DND-41 (cell line): ENCODE measurements around the gene PDLIM5.
A peak's percentile ranks its signal among the peaks of the same experiment; 100 is the strongest.

Source experiments
- ATAC-seq: fragments of 200-7000 bp; cut with Tn5 transposase; 3 replicates; pipeline ENCODE4 v1.9.1; 2021; ENCODE audit warnings: low read depth; ENCODE audit not compliant: insufficient read depth
- DNase-seq: peaks from one replicate; pipeline ENCODE4 v3.0.0-alpha.2; 2020
- H2AFZ ChIP-seq: 2 replicates; pipeline ENCODE4 v1.6.0; 2012; ENCODE audit warnings: low read depth, low read length
- H3K27ac ChIP-seq: 2 replicates; pipeline ENCODE4 v1.5.1; 2012; ENCODE audit warnings: low read length, inconsistent platforms
- H3K27me3 ChIP-seq: fragments of 200-600 bp; sonication (generic); 2 replicates; pipeline ENCODE4 v1.6.0; 2012; ENCODE audit warnings: low read length, mild to moderate bottlenecking, inconsistent platforms; ENCODE audit not compliant: insufficient read depth, poor library complexity
- H3K36me3 ChIP-seq: 2 replicates; pipeline ENCODE4 v1.5.1; 2012; ENCODE audit warnings: low read length, inconsistent platforms; ENCODE audit not compliant: insufficient read depth
- H3K4me1 ChIP-seq: 2 replicates; pipeline ENCODE4 v1.5.1; 2012; ENCODE audit warnings: mild to moderate bottlenecking, low read length; ENCODE audit not compliant: insufficient read depth
- H3K4me2 ChIP-seq: 2 replicates; pipeline ENCODE4 v1.6.0; 2012; ENCODE audit warnings: mild to moderate bottlenecking, moderate library complexity, low read length, inconsistent platforms; ENCODE audit not compliant: insufficient read depth
- H3K4me3 ChIP-seq, 2 experiments: fragments of 200-600 bp in 1 of 2; shearing (Covaris generic) in 1 of 2; 2 replicates each; pipeline ENCODE4 v1.5.1; 2012 to 2016; ENCODE audit warnings: inconsistent platforms in 2 of 2, low read length in 2 of 2, mild to moderate bottlenecking in 2 of 2, low read depth in 1 of 2, moderate library complexity in 1 of 2
- H3K79me2 ChIP-seq: 2 replicates; pipeline ENCODE4 v1.6.0; 2012; ENCODE audit warnings: low read length, inconsistent platforms; ENCODE audit not compliant: insufficient read depth
- H3K9ac ChIP-seq: 2 replicates; pipeline ENCODE4 v1.6.0; 2012; ENCODE audit warnings: low read depth, mild to moderate bottlenecking, inconsistent platforms, low read length, moderate library complexity
- H3K9me3 ChIP-seq: 2 replicates; pipeline ENCODE4 v1.5.1; 2012; ENCODE audit warnings: low read length, moderate library complexity, mild to moderate bottlenecking, inconsistent platforms; ENCODE audit not compliant: insufficient read depth, severe bottlenecking
- H4K20me1 ChIP-seq: 2 replicates; pipeline ENCODE4 v1.6.0; 2012; ENCODE audit warnings: low read length; ENCODE audit not compliant: insufficient read depth
- CTCF ChIP-seq: IDR thresholded peaks from 2 replicates; pipeline ENCODE4 v1.5.1; 2012; ENCODE audit warnings: borderline replicate concordance, low read length, moderate library complexity, mild to moderate bottlenecking; ENCODE audit not compliant: poor library complexity, severe bottlenecking; ENCODE audit errors: extremely low read depth
- EZH2 ChIP-seq: IDR thresholded peaks from 3 replicates; pipeline ENCODE4 v1.6.1; 2012; ENCODE audit warnings: borderline replicate concordance, low read depth, mild to moderate bottlenecking, moderate library complexity, low read length, inconsistent platforms; ENCODE audit not compliant: severe bottlenecking

Gene PDLIM5

DNA sequence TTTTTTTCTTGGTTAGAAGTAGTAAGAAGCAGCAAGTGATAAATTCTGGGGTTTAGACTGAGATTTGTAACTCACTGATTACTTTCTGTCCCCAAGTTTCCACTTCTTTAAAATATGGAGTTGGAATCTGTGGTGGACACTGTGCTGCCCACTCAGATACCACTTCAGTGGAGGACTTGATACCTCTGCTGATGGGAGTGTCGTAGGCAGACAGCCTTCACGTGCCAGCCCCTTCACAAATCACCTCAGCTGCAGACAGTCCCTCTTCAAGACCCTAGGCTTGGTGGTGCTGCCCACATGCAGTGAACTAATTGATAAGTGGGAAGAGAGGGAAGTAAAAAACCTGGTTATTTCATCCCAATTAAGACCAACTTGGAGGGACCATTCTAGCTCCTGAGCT is 139.5 kb downstream of the PDLIM5 start:
- no peaks in the 10 kb centered on the region for H3K9me3 ChIP-seq
- no peak for TF ChIP-seq CTCF
- no peak for TF ChIP-seq EZH2
- no peaks in the 10 kb centered on the region for H3K79me2 ChIP-seq
- ATAC-seq (no peak), DNase-seq (no peak)
- H3K27ac ChIP-seq, result no peak overlapping the region
- H3K9ac ChIP-seq, result no peak overlapping the region
- no peaks in the 10 kb centered on the region for H3K4me1 ChIP-seq
- no peak overlapping the region for H3K4me2 ChIP-seq
- H3K27me3 ChIP-seq, result no peaks in the 10 kb centered on the region
- no peak overlapping the region for H3K4me3 ChIP-seq
- no peaks in the 10 kb centered on the region for H4K20me1 ChIP-seq
- H2AFZ ChIP-seq, result no peak overlapping the region
- no peaks in the 10 kb centered on the region for H3K36me3 ChIP-seq

- H3K79me2 ChIP-seq, result no peaks in the 10 kb centered on the region
- no peak overlapping the region for H2AFZ ChIP-seq
- H3K4me2 ChIP-seq, result no peak overlapping the region
- no peaks in the 10 kb centered on the region for H3K4me1 ChIP-seq
- no peaks in the 10 kb centered on the region for H4K20me1 ChIP-seq
- H3K27ac ChIP-seq, result no peak overlapping the region
- no peak for ATAC-seq
- no peak overlapping the region for H3K4me3 ChIP-seq
- H3K9ac ChIP-seq, result no peak overlapping the region
- no peaks in the 10 kb centered on the region for H3K9me3 ChIP-seq
- no peak for TF ChIP-seq EZH2
- no peak for TF ChIP-seq CTCF
- DNase-seq, result no peak
- H3K27me3 ChIP-seq, result no peaks in the 10 kb centered on the region
- no peaks in the 10 kb centered on the region for H3K36me3 ChIP-seq
Measured at GRCh38 chr4:94595013-94595412, 143.3 kb downstream of the PDLIM5 start.

GRCh38 chr4:94595880-94596483 is 144.2 kb downstream of the PDLIM5 start:
- H3K9ac ChIP-seq, result no peak overlapping the region
- H2AFZ ChIP-seq, result no peak overlapping the region
- H3K4me3 ChIP-seq, result no peak overlapping the region
- H3K4me1 ChIP-seq, result no peaks in the 10 kb centered on the region
- no peaks in the 10 kb centered on the region for H3K27me3 ChIP-seq
- TF ChIP-seq CTCF (peak; percentile 77), EZH2 (no peak)
- DNase-seq, result no peak
- no peak overlapping the region for H3K4me2 ChIP-seq
- H3K9me3 ChIP-seq, result no peaks in the 10 kb centered on the region
- H4K20me1 ChIP-seq, result no peaks in the 10 kb centered on the region
- no peak overlapping the region for H3K27ac ChIP-seq
- H3K36me3 ChIP-seq, result no peaks in the 10 kb centered on the region
- peak; percentile 69 for ATAC-seq
- H3K79me2 ChIP-seq, result no peaks in the 10 kb centered on the region

GRCh38 chr4:94598758-94599157 is 147.0 kb downstream of the PDLIM5 start:
- no peak overlapping the region for H3K4me3 ChIP-seq
- H3K9me3 ChIP-seq, result no peaks in the 10 kb centered on the region
- DNase-seq (no peak), ATAC-seq (no peak)
- H3K27me3 ChIP-seq, result no peaks in the 10 kb centered on the region
- no peaks in the 10 kb centered on the region for H3K79me2 ChIP-seq
- no peak overlapping the region for H2AFZ ChIP-seq
- no peaks in the 10 kb centered on the region for H3K4me1 ChIP-seq
- H3K36me3 ChIP-seq, result no peaks in the 10 kb centered on the region
- no peak for TF ChIP-seq EZH2
- no peak for TF ChIP-seq CTCF
- H3K9ac ChIP-seq, result no peak overlapping the region
- H3K4me2 ChIP-seq, result no peak overlapping the region
- no peak overlapping the region for H3K27ac ChIP-seq
- no peaks in the 10 kb centered on the region for H4K20me1 ChIP-seq
